ENCODE measurements around the gene RASA2. TPM values are rescaled to one million over a fixed set of nuclear protein-coding genes. Genes with fewer than 3 reads are reported as not detected.

RASA2 gene
- polyA plus RNA-seq, 1 donor (not counting 4 experiments of a cell fraction or from before 2014, with no cell fraction given): 10.3 TPM

DNA sequence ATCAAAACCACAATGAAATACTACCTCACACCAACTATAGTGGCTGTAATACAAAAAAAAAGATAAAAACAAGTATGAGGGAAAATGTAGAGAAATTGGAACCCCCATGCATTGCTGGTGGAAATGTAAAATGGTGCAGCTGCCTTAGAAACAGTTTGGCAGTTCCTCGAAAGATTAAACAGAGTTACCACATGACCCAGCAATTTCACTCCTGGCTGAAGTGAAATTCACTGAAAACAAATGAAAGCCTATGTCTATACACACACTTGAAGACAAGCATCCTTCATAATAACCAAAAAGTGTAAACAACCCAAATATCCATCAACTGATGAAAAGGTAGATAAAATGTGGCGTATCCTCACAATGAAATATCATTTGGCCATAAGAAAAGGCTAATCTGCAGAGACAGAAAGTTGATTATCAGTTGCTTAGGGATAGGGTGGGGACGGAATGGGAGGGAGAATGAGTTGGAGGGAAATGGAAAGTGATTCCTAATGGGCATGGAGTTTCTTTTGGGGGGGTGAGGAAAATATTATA is 20.1 kb upstream of the RASA2 start:
- Histone ChIP-seq H3K27ac (ENCODE audit: control insufficient read depth, insufficient read depth, low read length) (no peak overlapping the region), H3K4me1 (ENCODE audit: control insufficient read depth, extremely low read depth, insufficient read depth, low read length) (no peaks in the 10 kb centered on the region), H4K20me1 (ENCODE audit: control insufficient read depth, extremely low read depth, insufficient read depth, low read length) (no peaks in the 10 kb centered on the region), H3K9ac (ENCODE audit: control insufficient read depth, extremely low read depth, insufficient read depth, low read length) (no peak overlapping the region), H3K79me2 (ENCODE audit: control insufficient read depth, insufficient read depth, low read length) (no peaks in the 10 kb centered on the region), H3K9me1 (ENCODE audit: control insufficient read depth, extremely low read depth, insufficient read depth, low read length) (no peaks in the 10 kb centered on the region), H3K4me2 (ENCODE audit: control insufficient read depth, extremely low read depth, insufficient read depth, low read depth, low read length) (no peak overlapping the region), H3K36me3 (ENCODE audit: control insufficient read depth in 2 of 2, extremely low read depth in 1 of 2, insufficient read depth in 2 of 2, low read length in 2 of 2) (no peaks in the 10 kb centered on the region), H3K4me3 (ENCODE audit: control insufficient read depth in 2 of 3, extremely low read depth in 1 of 3, insufficient read depth in 2 of 3, low read depth in 1 of 3, low read length in 3 of 3) (no peak overlapping the region), H3K27me3 (ENCODE audit: control insufficient read depth, extremely low read depth, insufficient read depth, low read length) (no peaks in the 10 kb centered on the region), H3K9me3 (ENCODE audit: control insufficient read depth, low read depth, low read length) (no peaks in the 10 kb centered on the region), H2AFZ (ENCODE audit: control insufficient read depth, low read length) (no peak overlapping the region)
- TF ChIP-seq, protein P1, sequence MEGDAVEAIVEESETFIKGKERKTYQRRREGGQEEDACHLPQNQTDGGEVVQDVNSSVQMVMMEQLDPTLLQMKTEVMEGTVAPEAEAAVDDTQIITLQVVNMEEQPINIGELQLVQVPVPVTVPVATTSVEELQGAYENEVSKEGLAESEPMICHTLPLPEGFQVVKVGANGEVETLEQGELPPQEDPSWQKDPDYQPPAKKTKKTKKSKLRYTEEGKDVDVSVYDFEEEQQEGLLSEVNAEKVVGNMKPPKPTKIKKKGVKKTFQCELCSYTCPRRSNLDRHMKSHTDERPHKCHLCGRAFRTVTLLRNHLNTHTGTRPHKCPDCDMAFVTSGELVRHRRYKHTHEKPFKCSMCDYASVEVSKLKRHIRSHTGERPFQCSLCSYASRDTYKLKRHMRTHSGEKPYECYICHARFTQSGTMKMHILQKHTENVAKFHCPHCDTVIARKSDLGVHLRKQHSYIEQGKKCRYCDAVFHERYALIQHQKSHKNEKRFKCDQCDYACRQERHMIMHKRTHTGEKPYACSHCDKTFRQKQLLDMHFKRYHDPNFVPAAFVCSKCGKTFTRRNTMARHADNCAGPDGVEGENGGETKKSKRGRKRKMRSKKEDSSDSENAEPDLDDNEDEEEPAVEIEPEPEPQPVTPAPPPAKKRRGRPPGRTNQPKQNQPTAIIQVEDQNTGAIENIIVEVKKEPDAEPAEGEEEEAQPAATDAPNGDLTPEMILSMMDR (optimal IDR thresholded peaks at IDR 0.05 in 1 of 3, IDR thresholded peaks at IDR 0.05 in 1 of 3, conservative IDR thresholded peaks at IDR 0.05 in 1 of 3; ENCODE audit: extremely low read depth in 1 of 3, insufficient read depth in 2 of 3, low read length in 3 of 3): no peak
- TF ChIP-seq EZH2 (IDR thresholded peaks at IDR 0.05; ENCODE audit: low read length): no peak
- dilution Hi-C loops (cut with MboI; ENCODE audit: extremely low pct_ligation_motif_present, low sequenced_read_pairs): no loop called here
- no peak for DNase-seq (ENCODE audit: low read depth, low spot score)
- no peak for FAIRE-seq

DNA sequence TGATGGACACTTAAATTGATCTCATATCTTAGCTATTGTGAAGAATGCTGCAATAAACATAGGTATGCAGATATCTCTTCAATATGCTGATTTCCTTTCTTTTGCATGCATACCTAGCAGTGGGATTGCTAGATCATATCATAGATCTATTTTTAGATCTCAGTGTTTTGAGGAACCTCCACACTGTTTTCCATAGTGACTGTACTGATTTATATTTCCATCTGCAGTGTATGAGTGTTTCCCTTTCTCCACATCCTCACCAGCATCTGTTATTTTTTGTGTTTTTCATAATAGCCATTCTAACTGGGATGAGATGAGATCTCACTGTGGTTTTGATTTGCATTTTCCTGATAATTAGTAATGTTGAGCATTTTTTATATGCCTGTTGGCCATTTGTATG is 17.1 kb upstream of the RASA2 start:
- no peaks in the 10 kb centered on the region for H3K79me2 ChIP-seq (ENCODE audit: control insufficient read depth, insufficient read depth, low read length)
- H3K9me1 ChIP-seq (ENCODE audit: control insufficient read depth, extremely low read depth, insufficient read depth, low read length): no peaks in the 10 kb centered on the region
- no peak overlapping the region for H3K4me3 ChIP-seq (ENCODE audit: control insufficient read depth in 2 of 3, extremely low read depth in 1 of 3, insufficient read depth in 2 of 3, low read depth in 1 of 3, low read length in 3 of 3)
- no peak overlapping the region for H3K4me2 ChIP-seq (ENCODE audit: control insufficient read depth, extremely low read depth, insufficient read depth, low read depth, low read length)
- H3K9ac ChIP-seq (ENCODE audit: control insufficient read depth, extremely low read depth, insufficient read depth, low read length): no peak overlapping the region
- TF ChIP-seq, protein P1 (optimal IDR thresholded peaks at IDR 0.05 in 1 of 3, IDR thresholded peaks at IDR 0.05 in 1 of 3, conservative IDR thresholded peaks at IDR 0.05 in 1 of 3; ENCODE audit: extremely low read depth in 1 of 3, insufficient read depth in 2 of 3, low read length in 3 of 3): no peak
- no peak for TF ChIP-seq EZH2 (IDR thresholded peaks at IDR 0.05; ENCODE audit: low read length)
- H2AFZ ChIP-seq (ENCODE audit: control insufficient read depth, low read length): no peak overlapping the region
- no peaks in the 10 kb centered on the region for H3K9me3 ChIP-seq (ENCODE audit: control insufficient read depth, low read depth, low read length)
- no peaks in the 10 kb centered on the region for H3K4me1 ChIP-seq (ENCODE audit: control insufficient read depth, extremely low read depth, insufficient read depth, low read length)
- no peak for DNase-seq (ENCODE audit: low read depth, low spot score)
- H4K20me1 ChIP-seq (ENCODE audit: control insufficient read depth, extremely low read depth, insufficient read depth, low read length): no peaks in the 10 kb centered on the region
- dilution Hi-C loops (cut with MboI; ENCODE audit: extremely low pct_ligation_motif_present, low sequenced_read_pairs): no loop called here
- no peak overlapping the region for H3K27ac ChIP-seq (ENCODE audit: control insufficient read depth, insufficient read depth, low read length)
- no peaks in the 10 kb centered on the region for H3K27me3 ChIP-seq (ENCODE audit: control insufficient read depth, extremely low read depth, insufficient read depth, low read length)
- FAIRE-seq: no peak
- no peaks in the 10 kb centered on the region for H3K36me3 ChIP-seq (ENCODE audit: control insufficient read depth in 2 of 2, extremely low read depth in 1 of 2, insufficient read depth in 2 of 2, low read length in 2 of 2)
